Spleen (tissue), 7 donors: Measurements from ENCODE around the gene PRPF19.

Experiments used
- POLR2A ChIP-seq, 3 donors: fragments of 450-650 bp; IDR thresholded peaks; one replicate each; pipeline ENCODE4 v1.5.1; 2017; ENCODE audit warnings: antibody characterized with exemption in 3 of 3, mild to moderate bottlenecking in 1 of 3
- POLR2AphosphoS5 ChIP-seq, 3 donors: sonication (generic); formaldehyde crosslinking; IDR thresholded peaks; one replicate each; pipeline ENCODE4 v1.5.1; 2017; ENCODE audit warnings: antibody characterized with exemption in 3 of 3
- TF ChIP-seq, protein P1 (sequence below), 11 experiments: fragments of 200-600 bp in 7 of 11; fragments of 450-650 bp in 4 of 11; sonication (generic) in 4 of 11; IDR thresholded peaks in 8 of 11; conservative IDR thresholded peaks in 3 of 11; 1 replicate in 7 of 11; 2 replicates in 4 of 11; pipeline versions ENCODE4 v1.4.0 to v1.8.0; 2016 to 2021; ENCODE audit warnings: antibody characterized with exemption in 11 of 11, inconsistent platforms in 4 of 11, mild to moderate bottlenecking in 1 of 11
- donor health status: DM: no; HTN: no; CAD: no; lungs with moderate emphysema.
- donor health status: DM: no; HTN: no; CAD: no.
- donor health status: DM: no; HTN: no; CAD: no.

- TF ChIP-seq POLR2AphosphoS5 (IDR thresholded peaks at IDR 0.05) = no peak
- TF ChIP-seq, protein P1, sequence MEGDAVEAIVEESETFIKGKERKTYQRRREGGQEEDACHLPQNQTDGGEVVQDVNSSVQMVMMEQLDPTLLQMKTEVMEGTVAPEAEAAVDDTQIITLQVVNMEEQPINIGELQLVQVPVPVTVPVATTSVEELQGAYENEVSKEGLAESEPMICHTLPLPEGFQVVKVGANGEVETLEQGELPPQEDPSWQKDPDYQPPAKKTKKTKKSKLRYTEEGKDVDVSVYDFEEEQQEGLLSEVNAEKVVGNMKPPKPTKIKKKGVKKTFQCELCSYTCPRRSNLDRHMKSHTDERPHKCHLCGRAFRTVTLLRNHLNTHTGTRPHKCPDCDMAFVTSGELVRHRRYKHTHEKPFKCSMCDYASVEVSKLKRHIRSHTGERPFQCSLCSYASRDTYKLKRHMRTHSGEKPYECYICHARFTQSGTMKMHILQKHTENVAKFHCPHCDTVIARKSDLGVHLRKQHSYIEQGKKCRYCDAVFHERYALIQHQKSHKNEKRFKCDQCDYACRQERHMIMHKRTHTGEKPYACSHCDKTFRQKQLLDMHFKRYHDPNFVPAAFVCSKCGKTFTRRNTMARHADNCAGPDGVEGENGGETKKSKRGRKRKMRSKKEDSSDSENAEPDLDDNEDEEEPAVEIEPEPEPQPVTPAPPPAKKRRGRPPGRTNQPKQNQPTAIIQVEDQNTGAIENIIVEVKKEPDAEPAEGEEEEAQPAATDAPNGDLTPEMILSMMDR (IDR thresholded peaks at IDR 0.05 in 8 of 11, conservative IDR thresholded peaks at IDR 0.05 in 3 of 11) = no peak
- no peak for TF ChIP-seq POLR2A (IDR thresholded peaks at IDR 0.05)
Observed at GRCh38 chr11:60880643-60881282, 25.6 kb downstream of the PRPF19 start.
